GM12878 (cell line): ENCODE results near the gene SCAMP4. TPM values are rescaled to one million over a fixed set of nuclear protein-coding genes. Genes with fewer than 3 reads are reported as not detected.
A peak's percentile ranks its signal among the peaks of the same experiment; 100 is the strongest.

ENCODE experiments used
- ATAC-seq: fragments of 200-7000 bp; cut with Tn5 transposase; 3 replicates; pipeline ENCODE4 v1.9.1; 2020; ENCODE audit warnings: mild to moderate bottlenecking, moderate library complexity
- BruUV-seq: library from RNA; stranded (reverse); fragments of 400-500 nt; replicated peaks from 2 replicates; lab custom pipeline; 2021; lab: Mats Ljungman, UMichigan
- CTCF ChIA-PET: fragments of 300-600 bp; sonication (Branson Sonifier 250); formaldehyde crosslinking; extraction: SDS; loops from one replicate; lab custom pipeline; 2021; ENCODE audit warnings: inconsistent platforms; lab: Yijun Ruan, JAX
- POLR2A ChIA-PET: fragments of 350-600 bp; formaldehyde crosslinking; extraction: SDS; loops from one replicate; lab custom pipeline; 2021; ENCODE audit warnings: inconsistent platforms; lab: Charles Lee
- RAD21 ChIA-PET: fragments of 300-600 bp; sonication (Branson Sonifier 250); formaldehyde crosslinking; loops from one replicate; lab custom pipeline; 2023; ENCODE audit warnings: antibody characterized with exemption; ENCODE audit not compliant: unreplicated experiment; lab: Charles Lee
- SMC1A ChIA-PET: fragments of 300-600 bp; sonication (Branson Sonifier 250); formaldehyde crosslinking; loops from one replicate; lab custom pipeline; 2023; ENCODE audit not compliant: unreplicated experiment, uncharacterized antibody; lab: Charles Lee
- DNase-seq: peaks from one replicate; pipeline ENCODE4 v3.0.0-alpha.2; 2011; ENCODE audit warnings: low read depth, low spot score
- FAIRE-seq: peaks from 3 replicates; lab custom pipeline; 2011; peaks lifted over from hg19 to GRCh38; lab: Jason Lieb, UNC
- H2AFZ ChIP-seq: 2 replicates; pipeline ENCODE4 v1.6.0; 2011; ENCODE audit warnings: low read depth, low read length, control low read depth; ENCODE audit not compliant: control insufficient read depth
- H3K27ac ChIP-seq: 2 replicates; pipeline ENCODE4 v1.5.1; 2011; ENCODE audit warnings: control low read depth; ENCODE audit not compliant: control insufficient read depth, insufficient read depth
- H3K27me3 ChIP-seq, 2 experiments: replicated peaks in 1 of 2; 2 replicates each; pipeline versions ENCODE4 v1.6.0 to v1.6.1; 2011; ENCODE audit warnings: low read length in 1 of 2; ENCODE audit not compliant: control insufficient read depth in 2 of 2, insufficient read depth in 2 of 2
- H3K36me3 ChIP-seq, 2 experiments: 2 replicates each; pipeline ENCODE4 v1.5.1; 2011; ENCODE audit warnings: low read length in 1 of 2; ENCODE audit not compliant: control insufficient read depth in 2 of 2, insufficient read depth in 2 of 2
- H3K4me1 ChIP-seq: 2 replicates; pipeline ENCODE4 v1.6.1; 2011; ENCODE audit warnings: mild to moderate bottlenecking, low read length, moderate library complexity, mixed read lengths; ENCODE audit not compliant: control insufficient read depth, insufficient read depth
- H3K4me2 ChIP-seq: 2 replicates; pipeline ENCODE4 v1.6.0; 2011; ENCODE audit warnings: control low read depth; ENCODE audit not compliant: control insufficient read depth, insufficient read depth
- H3K4me3 ChIP-seq: fragments of 200-600 bp; sonication (generic); 2 replicates; pipeline ENCODE4 v1.5.1; 2016
- H3K79me2 ChIP-seq: 2 replicates; pipeline ENCODE4 v1.6.0; 2011; ENCODE audit warnings: low read length; ENCODE audit not compliant: control insufficient read depth, insufficient read depth
- H3K9ac ChIP-seq: 2 replicates; pipeline ENCODE4 v1.8.0; 2011; ENCODE audit warnings: low read length, control low read depth, mixed read lengths; ENCODE audit not compliant: control insufficient read depth, insufficient read depth
- H3K9me3 ChIP-seq: replicated peaks from 3 replicates; pipeline ENCODE4 v1.5.1; 2011; ENCODE audit warnings: mild to moderate bottlenecking, low read length; ENCODE audit not compliant: control insufficient read depth, insufficient read depth
- H4K20me1 ChIP-seq: 2 replicates; pipeline ENCODE4 v1.6.0; 2011; ENCODE audit not compliant: control insufficient read depth, insufficient read depth
- BHLHE40 ChIP-seq, 2 experiments: fragments of 450-650 bp in 1 of 2; IDR thresholded peaks; 2 replicates each; pipeline ENCODE4 v1.6.1; 2011 to 2017; ENCODE audit warnings: low read depth in 2 of 2, borderline replicate concordance in 1 of 2, improper control_type of control experiment in 1 of 2, low read length in 1 of 2, mild to moderate bottlenecking in 1 of 2
- PKNOX1 ChIP-seq: fragments of 450-650 bp; IDR thresholded peaks from 2 replicates; pipeline ENCODE4 v1.6.1; 2016; ENCODE audit warnings: mild to moderate bottlenecking
- RB1 ChIP-seq: fragments of 450-650 bp; formaldehyde crosslinking; IDR thresholded peaks from 2 replicates; pipeline ENCODE4 v1.6.1; 2017; ENCODE audit warnings: mild to moderate bottlenecking, borderline replicate concordance
- TAF1 ChIP-seq: IDR thresholded peaks from 2 replicates; pipeline ENCODE4 v1.6.1; 2011; ENCODE audit warnings: mild to moderate bottlenecking, low read depth, low read length, borderline replicate concordance
- WGBS: methylation state at CpG from one replicate; pipeline ENCODE4 v1.1.6; 2016; ENCODE audit warnings: low lambda C conversion rate; ENCODE audit not compliant: insufficient replicate concordance, insufficient coverage; ENCODE audit errors: missing lambda C conversion rate; 5-methylcytosine and 5-hydroxymethylcytosine counted together
- in situ Hi-C: fragments of 300-500 bp; cut with MboI; formaldehyde crosslinking; loops from 9 replicates; pipeline ENCODE4 v1.14.3; 2018; ENCODE audit warnings: mixed read lengths
- intact Hi-C: fragments of 100-400 bp; cut with micrococcal nuclease; formaldehyde crosslinking; loops from one replicate; pipeline ENCODE4 v1.14.2; 2022; ENCODE audit not compliant: unreplicated experiment
- polyA plus RNA-seq, 11 experiments: library from polyadenylated mRNA; depleted of rRNA in 4 of 11; unstranded in 6 of 11; stranded (reverse) in 5 of 11; fragments of >200 nt; fragmentation: Nextera tagmentation in 4 of 11; fragmentation: Illumina TruSeq in 1 of 11; extraction: Ambion mirVana in 4 of 11; extraction: Trizol in 1 of 11; gene quantifications; 1 replicate in 1 of 11; 2 replicates in 10 of 11; pipeline versions ENCODE4 v1.2.1 to v1.2.3, GENCODE V29; 2011 to 2016; ENCODE audit warnings: inconsistent platforms in 2 of 11, missing spikeins in 2 of 11, low read depth in 1 of 11
- total RNA-seq, 4 experiments: library from RNA; depleted of rRNA in 3 of 4; stranded (reverse); fragments of >200 nt in 3 of 4; fragmentation: Illumina TruSeq in 1 of 4; extraction: Trizol in 1 of 4; gene quantifications; 2 replicates each; pipeline versions ENCODE4 v1.2.1 to v1.2.3, GENCODE V29; 2013 to 2021

Gene SCAMP4
- total and polyA plus RNA-seq, 10 of the 15 experiments (the other 5 are each of a cell fraction or from before 2014, with no cell fraction given), result 0.63 to 34.7 (median 12.8) TPM

GRCh38 chr19:1884291-1884718 is 20.9 kb upstream of the SCAMP4 start:
- TF ChIP-seq BHLHE40 (IDR thresholded peaks at IDR 0.05; ENCODE audit: borderline replicate concordance in 1 of 2, low read depth in 2 of 2, low read length in 1 of 2), result peak in 1 of 2 experiments; percentile 5; a peak in 1 of 4 replicates
- no peak for TF ChIP-seq TAF1
- TF ChIP-seq RB1, result no peak
- TF ChIP-seq PKNOX1, result 0 out of 2 replicates have a peak, but pooled peaks have one; percentile 16
- Histone ChIP-seq H3K79me2 (peaks cover 34% of the 10 kb centered on the region), H3K27ac (peak overlapping the region; percentile 82), H3K9me3 (no peaks in the 10 kb centered on the region), H2AFZ (no peak overlapping the region), H3K4me1 (peaks cover 21% of the 10 kb centered on the region), H4K20me1 (peaks cover 9% of the 10 kb centered on the region; the same call in 1 of the 2 replicates), H3K4me3 (peak overlapping the region; percentile 99), H3K27me3 (no peaks in the 10 kb centered on the region), H3K4me2 (peak overlapping the region; percentile 86), H3K9ac (peak overlapping the region; percentile 96), H3K36me3 (peaks cover 0 to 6% of the 10 kb centered on the region in 2 experiments; a peak in 2 of 4 replicates)
- ChIA-PET CTCF (interaction anchor here (2.3 to 2.4 kb wide), 2 partner anchors 13 to 20 kb away, joined by 5 to 7 read pairs; no protein-coding TSS in a partner anchor), RAD21 (interaction anchor here (0.5 to 1.5 kb wide), 2 partner anchors 11 to 20 kb away, joined by 4 to 7 read pairs; no protein-coding TSS in a partner anchor), SMC1A (interaction anchor here (2.0 kb wide), 1 partner anchor 20 kb away, joined by 6 read pairs; no protein-coding TSS in a partner anchor), POLR2A (interaction anchor here (0.8 to 2.7 kb wide), 4 partner anchors 9 to 22 kb away, joined by 3 to 9 read pairs (median 4); no protein-coding TSS in a partner anchor)
- intact Hi-C loops (no loop called here), in situ Hi-C loops (no loop called here)
- 0% methylated on average over 10 of the region's 11 CpGs for WGBS
- DNase-seq, result no peak
- FAIRE-seq, result no peak
- peak; percentile 51 for ATAC-seq
- BruUV-seq, result no TSS peak
